Inflammatory macrophage (primary cell): Measurements from ENCODE around the gene MINDY4.
"Not testable (repeated sequence)": the region's sequence is repeated elsewhere in the genome, so short reads cannot be mapped to it uniquely, and the experiment has no call there.

Source experiments
- DNase-seq, 2 donors: peaks; one replicate each; pipeline ENCODE4 v3.0.0-alpha.2; 2020 to 2022

MINDY4 gene

DNA sequence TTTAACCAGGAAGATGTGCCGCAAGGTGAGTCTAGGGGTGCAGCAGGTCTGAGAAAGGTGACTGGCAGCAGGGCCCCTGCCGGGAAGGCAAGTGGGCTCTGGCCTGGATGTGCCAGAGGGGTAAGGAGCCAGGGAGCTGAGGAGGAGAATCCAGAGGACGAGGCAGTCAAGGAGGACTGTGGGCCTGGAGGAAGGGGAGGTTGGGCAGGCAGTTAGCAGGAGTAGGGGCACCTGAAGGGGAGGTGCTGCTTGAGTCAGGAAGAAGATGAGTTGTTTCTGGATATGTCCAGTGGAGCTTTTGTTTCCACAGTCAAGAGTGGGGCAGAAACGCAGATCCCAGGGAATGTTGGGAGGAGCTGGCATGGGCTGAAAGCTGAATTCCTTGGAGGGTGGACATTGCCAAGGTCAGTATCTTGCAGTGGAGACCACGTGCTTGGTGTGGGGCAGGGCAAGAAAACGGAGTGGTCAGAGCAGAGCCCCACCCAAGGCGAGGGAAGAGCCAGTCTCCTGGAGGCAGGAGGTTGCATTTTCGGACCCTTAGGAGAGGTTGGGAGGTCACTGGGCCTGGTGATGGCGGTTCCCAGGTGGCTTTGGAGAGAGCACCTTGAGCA is 34.0 kb downstream of the MINDY4 start:
- no peak for DNase-seq

DNA sequence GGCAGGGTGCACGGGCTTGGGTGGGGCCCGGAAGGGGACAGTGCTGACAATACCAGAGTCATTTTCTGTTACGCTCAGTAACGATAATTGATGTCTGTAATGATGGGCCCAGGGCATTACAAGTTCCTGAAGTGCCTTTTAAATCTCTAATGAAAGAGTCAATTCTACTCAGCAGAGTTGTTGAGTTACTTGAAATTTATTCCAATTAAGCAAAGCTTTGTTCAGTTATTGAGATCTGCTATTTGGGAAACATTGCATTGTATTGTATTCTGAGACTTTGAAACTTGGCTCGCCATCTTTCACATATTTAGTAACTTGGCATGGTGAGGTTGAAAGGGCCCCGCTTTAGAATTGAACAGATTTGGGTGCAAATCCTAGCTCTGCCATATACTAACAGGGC is 34.7 kb downstream of the MINDY4 start:
- DNase-seq, result no peak

DNA sequence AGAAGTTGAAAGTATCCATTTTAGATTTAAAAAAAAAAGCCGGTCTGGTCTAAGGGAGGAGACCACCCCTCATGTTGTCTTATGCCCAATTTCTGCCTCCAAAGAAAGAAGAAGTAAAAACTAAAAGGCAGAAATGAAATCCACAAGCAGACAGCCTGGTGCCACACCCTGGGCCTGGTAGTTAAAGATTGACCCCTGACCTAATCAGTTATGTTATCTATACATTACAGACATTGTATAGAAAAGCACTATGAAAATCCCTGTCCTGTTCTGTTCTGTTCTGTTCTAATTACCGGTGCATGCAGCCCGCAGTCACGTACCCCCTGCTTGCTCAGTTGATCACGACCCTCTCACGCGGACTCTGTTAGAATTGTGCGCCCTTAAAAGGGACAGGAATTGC is 36.3 kb downstream of the MINDY4 start:
- not testable (repeated sequence) for DNase-seq

DNA sequence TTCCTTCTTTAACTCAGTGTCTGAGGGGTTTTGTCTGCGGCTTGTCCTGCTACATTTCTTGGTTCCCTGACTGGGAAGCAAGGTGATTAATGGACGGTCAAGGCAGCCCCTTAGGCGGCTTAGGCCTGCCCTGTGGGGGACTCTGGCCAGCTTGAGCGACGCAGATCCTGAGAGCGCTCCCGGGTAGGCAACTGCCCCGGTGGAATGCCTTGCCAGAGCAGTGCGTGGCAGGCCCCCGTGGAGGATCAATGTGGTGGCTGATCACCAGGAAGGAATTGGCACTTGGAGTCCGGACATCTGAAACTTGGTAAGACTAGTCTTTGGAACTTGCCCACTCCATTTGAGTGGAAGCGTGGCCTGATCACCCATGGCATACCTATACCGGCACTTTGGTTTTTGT is 36.7 kb downstream of the MINDY4 start:
- not testable (repeated sequence) for DNase-seq

DNA sequence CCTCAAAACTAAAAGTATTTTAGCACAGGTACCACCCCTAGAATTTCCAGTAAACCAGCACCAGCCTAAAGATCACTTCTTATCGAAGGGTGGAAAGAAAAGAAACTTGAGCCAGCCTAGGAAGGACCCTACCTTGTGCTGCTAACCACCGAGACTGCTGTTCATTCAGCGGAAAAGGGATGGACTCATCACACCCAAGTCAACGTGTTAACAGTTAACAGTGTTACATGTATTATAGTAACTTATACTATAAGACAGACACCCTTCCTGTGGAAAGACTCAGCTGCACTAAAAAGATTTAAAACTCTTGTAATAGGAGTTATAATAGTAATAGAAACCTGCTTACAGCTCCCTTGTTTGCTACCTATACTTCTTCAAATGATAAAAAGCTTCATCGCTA is 39.8 kb downstream of the MINDY4 start:
- no peak for DNase-seq

DNA sequence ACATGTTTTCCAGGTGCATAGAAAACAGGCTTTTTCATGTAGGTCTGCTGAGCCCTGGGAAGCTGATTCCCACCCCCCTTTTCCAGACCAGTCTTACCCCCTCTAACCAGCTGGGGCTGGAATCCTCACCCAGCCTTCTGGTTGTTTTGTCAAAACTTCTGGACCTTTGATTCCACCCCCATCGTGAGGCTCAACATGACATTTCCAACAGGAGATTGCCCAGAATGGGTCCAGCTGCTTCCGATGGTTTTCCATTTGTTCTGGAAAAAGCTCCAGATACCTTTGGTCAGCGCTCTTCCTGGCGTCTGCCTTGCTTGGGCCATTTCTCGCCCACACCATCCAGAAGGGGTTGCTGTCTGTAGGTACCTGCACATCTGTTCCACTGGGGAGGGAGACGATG is 41.5 kb downstream of the MINDY4 start:
- DNase-seq, result no peak

DNA sequence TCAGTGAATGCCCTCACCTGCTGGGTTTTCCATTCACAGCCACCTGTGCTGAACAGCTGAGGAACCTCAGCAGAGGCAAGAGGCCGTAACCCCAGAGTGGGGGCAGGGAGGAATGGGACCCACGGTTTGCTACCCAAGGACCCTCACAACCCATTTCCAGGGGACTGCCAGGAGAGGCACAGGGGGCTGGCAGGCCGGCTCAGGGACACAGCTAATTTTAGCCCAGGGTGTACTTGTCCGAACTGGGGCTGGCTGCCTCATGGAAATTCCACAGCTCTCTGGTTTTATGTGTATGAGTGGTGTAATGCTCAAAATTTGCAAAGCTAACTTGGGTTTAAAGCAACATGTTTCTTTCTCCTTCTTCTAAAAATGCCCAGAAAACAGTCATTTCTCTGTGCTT is 42.2 kb downstream of the MINDY4 start:
- DNase-seq, result no peak

DNA sequence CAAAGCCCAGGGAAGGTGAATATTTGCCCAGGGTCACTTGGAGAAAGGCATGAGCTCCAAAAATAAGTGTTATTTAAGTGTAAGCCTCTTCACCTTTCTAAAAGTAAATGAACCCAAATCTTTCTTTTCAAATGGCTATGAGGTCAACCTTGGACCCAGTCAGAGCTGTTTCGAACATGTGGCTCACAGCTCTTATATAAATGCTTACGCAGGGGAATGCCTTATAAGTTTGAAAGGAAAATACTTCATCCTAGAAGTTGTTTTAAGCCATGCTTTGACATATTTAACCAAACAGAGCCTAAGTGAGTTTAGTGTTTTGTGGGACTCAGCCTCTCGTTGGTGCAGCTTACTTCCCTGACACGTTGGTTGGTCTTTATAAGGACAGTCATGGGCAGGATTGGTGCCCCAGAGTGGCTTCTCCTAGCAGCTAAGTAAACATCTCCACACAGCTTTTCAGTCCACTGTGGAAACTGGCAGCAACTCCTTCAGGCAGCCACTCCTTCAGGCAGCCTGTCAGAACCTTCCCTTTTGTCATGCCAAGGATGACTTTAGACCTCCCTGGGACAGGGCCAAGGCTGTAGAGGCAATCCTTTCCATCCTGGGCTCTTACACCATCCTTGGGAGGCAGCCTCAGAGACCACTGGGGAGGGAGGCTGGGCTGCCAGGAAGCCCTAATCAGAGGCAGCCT is 43.6 kb downstream of the MINDY4 start:
- DNase-seq, result no peak

DNA sequence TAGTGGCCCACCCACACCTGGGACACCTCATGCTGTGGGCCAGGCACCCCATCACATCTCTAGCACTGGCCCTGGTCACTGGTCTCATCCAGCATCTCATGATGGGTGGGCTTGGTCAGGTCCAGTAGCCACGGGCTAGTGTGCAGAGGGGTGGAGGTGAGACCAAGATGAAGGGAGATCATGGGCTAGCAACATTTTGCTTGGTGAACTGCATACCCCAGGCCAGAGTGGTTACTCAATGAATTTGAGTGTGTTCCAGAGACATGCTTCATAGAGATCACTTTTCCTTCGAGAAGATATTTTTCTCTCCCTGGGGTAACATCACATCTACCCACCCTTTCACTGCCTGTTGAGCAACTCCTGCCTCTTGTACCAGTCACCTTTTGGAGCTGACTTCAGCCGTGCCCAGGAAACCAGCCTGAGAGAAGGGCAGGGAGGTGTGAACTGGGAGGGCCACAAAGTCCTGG is 44.2 kb downstream of the MINDY4 start:
- no peak for DNase-seq

DNA sequence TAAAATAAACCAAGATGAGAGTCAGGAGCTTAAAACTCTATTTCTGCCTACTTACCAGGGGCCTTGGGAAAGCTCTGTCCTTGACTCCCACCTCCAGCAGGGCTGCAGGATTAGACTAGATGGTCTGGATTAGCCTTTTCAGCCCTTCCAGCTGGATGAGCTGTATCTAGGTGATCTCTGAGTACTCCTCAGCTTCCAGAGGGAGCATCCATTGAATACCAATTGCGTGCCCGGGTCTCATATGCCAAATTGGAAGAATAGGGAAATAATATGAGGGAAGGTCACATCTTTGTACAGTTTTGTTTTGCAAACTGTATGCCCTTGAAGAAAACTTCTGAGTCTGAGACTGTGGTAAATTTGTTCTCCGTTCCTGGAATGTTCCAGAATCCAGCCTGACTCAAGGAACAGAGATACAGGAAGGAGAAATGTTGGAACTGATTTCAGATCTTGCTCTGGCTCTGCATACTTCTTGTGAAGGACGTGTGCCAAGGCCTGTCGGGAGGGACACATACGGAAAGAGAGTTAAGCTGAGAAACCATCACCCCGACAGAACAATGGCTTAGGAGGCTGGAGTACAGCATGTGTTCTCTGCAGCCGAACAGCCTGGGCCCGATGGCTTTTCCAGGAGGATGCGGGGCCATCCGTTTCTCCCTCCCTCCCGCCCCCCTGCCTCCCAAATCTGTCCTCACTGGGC is 44.9 kb downstream of the MINDY4 start:
- no peak for DNase-seq

DNA sequence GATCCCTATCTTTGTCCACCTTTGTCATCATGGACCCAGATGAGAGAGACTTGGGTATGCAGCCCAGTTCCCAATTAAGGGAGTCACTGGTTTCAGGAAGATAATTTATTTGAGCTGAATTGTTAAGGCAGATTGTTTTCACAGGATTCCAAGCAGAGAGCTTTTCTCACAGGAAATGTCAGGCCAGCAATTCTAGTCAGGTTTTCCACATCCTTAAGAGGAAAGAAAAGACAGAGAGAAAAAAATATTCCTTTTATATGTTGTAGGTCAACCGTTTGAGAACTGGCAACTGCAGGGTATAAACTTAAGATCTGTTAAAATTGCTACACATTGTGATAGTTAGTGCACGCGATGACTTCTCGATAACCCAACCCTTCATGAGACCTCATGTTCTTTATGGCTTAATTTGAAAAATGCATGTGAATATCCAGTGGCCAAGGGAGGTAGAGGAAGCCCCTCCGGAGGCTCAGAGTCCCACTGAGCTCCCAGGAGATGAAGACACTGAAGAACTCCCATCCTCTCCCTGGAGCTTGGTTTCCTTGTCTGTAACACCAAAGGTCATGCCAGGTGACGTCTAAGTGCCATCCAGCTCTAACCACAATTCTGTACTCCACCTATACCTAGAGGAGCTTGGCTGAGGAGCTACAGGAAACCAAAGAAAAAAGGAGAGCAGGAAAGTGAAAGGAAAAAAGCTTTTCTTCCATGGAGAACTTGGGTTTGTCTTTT is 45.6 kb downstream of the MINDY4 start:
- no peak for DNase-seq

DNA sequence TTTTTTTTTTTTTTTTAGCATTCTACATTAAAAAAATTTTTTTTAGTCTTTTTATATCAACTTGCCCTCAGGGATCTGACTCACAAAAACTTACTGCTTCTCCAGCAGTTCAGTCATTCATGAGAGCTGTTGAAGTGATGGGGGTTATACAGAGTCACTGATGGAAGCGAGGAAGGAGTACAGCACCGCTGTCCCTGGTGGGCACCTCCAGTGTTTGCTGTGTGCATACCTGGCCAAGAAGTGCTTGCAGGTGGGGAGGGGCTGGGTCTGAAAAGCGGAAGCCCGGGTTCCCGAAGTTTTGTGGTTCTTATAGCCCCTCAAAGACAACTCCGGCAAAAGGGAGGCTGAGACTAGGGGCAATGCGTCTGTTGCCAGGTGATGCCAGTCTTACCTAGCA is 46.2 kb downstream of the MINDY4 start:
- no peak for DNase-seq

DNA sequence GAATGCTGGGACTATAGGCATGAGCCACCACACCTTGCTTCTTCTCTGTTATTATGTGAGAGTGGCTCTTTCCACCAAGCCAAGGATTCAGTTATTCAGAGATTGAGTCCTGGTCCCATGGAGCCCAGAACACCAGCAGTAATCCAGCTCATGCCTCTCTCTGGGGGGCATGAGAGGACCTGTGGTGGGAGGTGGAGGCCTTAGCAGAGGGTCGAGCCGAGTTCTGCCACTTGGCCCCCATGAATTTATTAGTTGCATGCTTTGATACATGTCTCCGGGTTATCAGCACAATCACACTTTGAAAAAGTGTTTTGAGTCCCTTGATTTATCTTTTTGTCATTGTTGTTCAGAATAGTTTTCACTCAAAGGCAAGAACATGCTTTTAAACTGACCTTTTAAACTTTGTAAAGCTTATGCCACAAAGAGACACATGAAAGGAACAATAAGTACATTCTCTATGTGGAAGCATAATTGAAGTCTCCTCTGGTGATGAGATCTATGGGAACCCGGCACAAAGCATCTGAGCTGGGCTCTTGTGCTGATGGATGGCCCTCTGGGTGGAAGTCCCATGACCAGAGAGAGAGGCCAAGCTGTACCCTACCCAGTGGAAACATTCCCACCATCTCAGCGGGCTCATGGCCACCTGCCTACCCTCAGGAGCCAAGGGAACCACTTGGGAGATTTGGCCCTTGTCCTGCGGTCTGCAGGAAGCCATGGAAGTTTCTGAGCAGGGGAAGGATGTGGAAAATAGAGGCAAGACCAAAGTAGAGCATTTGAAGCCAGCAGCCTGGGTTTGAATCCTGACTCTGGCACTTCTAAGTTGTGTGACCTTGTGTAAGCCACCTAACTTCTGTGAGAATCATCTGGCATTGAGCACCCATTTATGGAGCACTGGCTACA is 53.9 kb downstream of the MINDY4 start:
- DNase-seq, result no peak

DNA sequence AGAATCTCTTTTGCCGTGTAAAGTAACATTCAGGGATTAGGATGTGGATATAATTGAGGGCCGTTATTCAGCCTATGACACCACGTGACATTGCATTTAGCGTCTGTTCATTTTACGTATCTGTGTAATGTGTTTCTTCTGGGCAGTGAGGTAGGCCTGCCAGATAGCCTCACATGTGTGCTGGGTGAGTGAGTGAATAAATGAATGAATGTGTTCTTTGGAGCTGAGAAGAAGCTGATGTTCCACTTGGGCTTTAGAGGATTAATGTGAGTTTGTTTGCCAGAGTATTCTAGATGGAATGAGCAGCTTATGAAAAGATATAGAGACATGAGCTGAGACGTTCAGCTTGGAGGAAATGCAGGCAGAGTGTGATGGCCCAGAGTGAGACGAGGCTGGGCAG is 55.0 kb downstream of the MINDY4 start:
- no peak for DNase-seq

DNA sequence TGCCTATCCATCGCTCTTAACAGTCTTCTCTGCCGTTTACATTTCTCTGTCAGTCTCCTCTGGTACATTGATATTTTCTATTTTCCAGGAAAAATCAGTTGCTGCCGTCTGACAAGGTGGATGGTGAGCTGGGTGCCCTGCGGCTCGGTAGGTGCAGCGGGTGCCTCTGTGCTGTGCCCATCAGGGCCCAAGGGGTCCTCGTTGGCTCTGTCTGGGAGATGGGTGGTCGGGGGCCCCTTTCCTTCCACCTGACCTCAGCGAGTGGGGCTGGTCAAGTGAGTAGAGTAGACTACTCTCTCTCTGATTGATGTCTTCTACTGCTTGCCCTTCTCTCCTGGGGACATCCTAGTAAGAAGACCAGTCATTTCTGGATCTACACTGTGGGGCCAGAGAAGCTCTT is 57.4 kb downstream of the MINDY4 start:
- no peak for DNase-seq

DNA sequence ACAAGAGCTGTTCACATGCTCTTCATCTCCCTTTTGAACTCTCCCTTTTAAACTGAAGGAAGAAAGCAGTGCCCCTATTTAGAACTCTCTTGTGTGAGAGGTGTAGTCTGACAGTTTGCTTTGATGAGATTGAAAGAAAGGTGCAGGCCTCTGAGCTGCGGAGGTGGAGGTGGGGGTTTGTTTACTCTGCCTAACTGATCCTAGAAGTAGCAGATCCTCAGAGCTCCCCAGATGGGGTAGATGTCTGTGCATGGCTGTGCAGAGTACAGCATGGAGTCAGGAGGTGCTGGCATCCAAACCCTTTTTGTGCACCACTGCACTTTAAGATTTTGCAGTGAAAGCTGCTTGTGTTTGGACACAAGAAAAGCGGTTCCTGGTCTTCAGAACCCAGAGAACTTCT is 58.3 kb downstream of the MINDY4 start:
- no peak for DNase-seq

DNA sequence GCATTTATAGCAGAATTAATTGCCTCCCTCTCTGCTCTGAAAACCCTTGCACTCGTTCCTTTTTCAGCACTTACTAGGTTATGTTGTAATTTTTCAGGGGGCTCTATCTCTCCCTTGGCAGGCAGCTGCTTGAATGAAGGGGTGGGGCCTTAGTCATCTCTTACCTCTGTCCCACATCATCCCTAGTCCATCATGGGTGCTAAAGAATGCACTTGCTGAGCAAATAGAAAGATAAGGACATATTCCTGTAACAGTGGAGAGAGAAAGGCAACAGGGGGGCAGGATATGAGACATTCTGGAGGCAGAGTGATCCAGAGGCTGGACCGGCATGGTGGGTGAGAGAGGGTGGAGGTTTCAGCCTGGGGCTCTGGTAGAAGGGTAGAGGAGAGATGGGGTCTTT is 60.0 kb downstream of the MINDY4 start:
- DNase-seq, result no peak

DNA sequence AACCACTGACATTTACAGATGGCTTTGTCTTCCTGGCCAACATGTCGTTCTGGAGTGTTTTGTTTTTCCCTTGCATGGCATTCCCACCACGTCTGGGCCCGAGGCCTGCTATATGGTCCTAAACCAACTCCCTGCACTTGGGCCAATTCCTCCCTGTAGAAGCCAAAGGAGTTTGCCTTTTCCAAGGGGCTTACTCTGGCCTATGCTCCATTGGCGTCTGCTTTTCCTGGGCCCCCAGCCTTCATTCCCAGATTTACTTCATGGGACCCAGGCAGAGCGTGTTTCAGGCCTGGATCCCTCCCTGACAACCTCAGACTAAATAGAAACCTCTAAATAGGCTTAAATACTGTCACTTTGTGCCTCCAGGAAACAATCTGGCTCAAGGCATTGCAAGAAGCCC is 60.7 kb downstream of the MINDY4 start:
- no peak for DNase-seq

DNA sequence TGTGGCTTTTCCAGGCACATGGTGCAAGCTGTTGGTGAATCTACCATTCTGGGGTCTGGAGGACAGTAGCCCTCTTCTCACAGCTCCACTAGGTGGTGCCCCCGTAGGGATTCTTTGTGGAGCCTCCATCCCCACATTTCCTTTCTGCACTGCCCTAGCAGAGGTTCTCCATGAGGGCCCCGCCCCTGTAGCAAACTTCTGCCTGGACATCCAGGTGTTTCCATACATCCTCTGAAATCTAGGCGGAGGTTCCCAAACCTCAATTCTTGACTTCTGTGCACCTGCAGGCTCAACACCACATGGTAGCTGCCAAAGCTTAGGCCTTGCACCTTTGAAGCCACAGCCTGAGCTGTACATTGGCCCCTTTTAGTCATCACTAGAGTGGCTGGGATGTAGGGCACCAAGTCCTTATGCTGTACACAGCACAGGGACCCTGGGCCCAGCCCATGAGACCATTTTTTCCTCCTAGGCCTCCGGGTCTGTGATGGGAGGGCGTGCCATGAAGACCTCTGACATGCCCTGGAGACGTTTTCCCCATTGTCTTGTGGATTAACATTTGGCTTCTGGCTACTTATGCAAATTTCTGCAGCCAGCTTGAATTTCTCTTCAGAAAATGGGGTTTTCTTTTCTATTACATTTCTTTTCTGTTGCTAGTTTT is 62.9 kb downstream of the MINDY4 start:
- not testable (repeated sequence) for DNase-seq

DNA sequence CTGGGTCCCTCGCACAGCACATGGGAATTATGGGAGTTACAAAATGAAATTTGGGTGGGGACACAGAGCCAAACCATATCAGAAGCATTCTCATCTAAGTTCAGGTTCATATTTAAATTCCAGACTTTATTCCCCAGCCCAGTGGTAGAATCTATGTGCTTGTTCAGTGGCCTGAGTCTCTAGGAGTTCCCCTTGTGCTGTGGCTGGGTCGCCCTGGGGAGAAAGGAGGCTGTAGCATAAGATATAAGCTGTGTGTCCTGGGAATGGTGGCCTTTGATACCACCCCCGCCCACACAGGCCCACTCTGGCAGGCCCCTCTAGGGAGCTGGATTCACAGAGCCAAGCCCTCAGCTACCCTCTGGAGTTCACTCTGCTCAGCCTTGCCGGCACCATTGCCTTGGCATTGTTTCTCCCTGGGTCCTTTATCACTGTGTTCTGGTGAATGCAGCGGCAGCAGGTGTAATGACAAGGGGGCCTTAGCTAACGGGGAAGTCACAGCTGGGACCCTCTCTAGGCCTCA is 64.2 kb downstream of the MINDY4 start:
- DNase-seq, result no peak

DNA sequence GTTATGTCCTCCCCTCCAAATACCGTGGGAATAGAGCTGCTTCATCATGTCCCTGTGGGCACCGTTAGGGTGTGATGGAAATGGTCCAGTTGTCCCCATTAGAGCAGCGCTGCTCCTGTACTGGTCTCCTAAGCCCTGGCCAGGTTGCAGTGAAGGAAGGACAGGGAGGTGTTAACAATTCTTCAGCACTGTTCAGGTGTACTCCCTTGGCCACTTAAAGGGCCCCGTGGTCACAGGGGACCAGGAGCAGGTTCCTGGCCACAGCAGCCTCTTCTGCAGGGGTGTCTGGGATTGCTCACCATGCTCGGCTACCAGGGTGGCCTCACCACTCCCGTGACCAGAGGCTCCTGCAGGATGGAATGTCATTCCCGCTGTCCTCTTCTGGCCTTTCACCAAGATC is 65.8 kb downstream of the MINDY4 start:
- no peak for DNase-seq

DNA sequence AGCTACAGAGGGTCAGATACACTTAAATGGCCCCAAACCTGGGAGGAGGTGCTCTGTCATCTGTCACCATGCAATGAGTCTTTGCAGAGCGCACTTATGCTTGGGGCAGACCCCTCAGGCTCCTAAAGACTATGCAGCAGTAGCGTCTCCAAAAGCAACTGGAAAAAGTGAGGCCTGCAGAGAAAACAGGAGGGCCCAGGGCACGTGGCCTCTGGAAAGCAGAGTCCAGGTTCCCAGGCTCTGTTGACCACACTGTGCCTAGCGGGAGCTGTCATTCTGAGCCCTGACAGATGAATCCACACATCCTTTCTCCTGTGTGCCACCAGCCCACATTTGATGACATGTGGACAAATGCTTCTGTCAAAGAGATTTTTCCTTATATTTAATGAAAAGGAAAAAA is 66.4 kb downstream of the MINDY4 start:
- no peak for DNase-seq
